GM12891 (cell line): ENCODE data around the gene SIGLEC1.

ENCODE experiments used
- PAX5 ChIP-seq: IDR thresholded peaks from 2 replicates; pipeline ENCODE4 v1.6.1; 2011; ENCODE audit warnings: low read length, moderate library complexity, mild to moderate bottlenecking; ENCODE audit not compliant: insufficient read depth, severe bottlenecking
- POLR2A ChIP-seq: IDR thresholded peaks from 2 replicates; pipeline ENCODE4 v1.6.1; 2011; ENCODE audit warnings: low read depth, low read length, control low read depth
- POLR2AphosphoS5 ChIP-seq: IDR thresholded peaks from 2 replicates; pipeline ENCODE4 v1.6.1; 2011; ENCODE audit warnings: low read depth, low read length, control low read depth
- POU2F2 ChIP-seq: IDR thresholded peaks from 2 replicates; pipeline ENCODE4 v1.6.1; 2011; ENCODE audit warnings: low read depth, mild to moderate bottlenecking, control low read depth, low read length, moderate library complexity
- TAF1 ChIP-seq: IDR thresholded peaks from 2 replicates; pipeline ENCODE4 v1.6.1; 2011; ENCODE audit warnings: low read depth, low read length, control low read depth

- TF ChIP-seq POLR2AphosphoS5 (no peak), POLR2A (no peak), POU2F2 (no peak), TAF1 (no peak), PAX5 (no peak)
Measured at GRCh38 chr20:3670945-3671344, 41.5 kb downstream of the SIGLEC1 start.
